Measurements from ENCODE around the gene COPB2.

COPB2 gene

DNA sequence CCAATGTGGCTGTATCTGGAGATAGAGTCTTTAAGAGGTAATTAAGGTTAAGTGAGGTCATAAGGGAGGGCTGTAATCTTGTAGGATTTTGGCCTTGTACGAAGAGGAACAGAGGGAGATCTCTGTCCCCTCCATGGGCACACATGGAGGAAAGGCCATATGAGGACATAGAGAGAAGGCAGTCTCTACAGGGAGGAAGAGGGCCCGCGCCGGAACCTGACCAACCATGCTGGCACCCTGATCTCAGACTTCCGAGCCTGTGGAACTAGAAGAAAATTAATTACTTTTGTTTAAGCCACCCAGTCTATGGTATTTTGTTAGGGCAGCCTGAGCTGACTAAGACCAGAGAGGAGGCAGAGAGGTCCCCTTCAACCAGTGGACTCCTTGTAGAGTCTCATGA is 63.3 kb downstream of the COPB2 start:
- no peaks in the 10 kb centered on the region for H3K79me2 ChIP-seq (ENCODE audit: insufficient read depth, low read length)
- H2AFZ ChIP-seq (ENCODE audit: low read depth, low read length), result no peak overlapping the region
- no peak for ATAC-seq (ENCODE audit: insufficient read depth, low read depth)
- H3K4me2 ChIP-seq (ENCODE audit: insufficient read depth, low read length), result no peak overlapping the region
- peaks cover 8% of the 10 kb centered on the region for H3K27me3 ChIP-seq (ENCODE audit: insufficient read depth, low read length, poor library complexity)
- TF ChIP-seq, protein P1, sequence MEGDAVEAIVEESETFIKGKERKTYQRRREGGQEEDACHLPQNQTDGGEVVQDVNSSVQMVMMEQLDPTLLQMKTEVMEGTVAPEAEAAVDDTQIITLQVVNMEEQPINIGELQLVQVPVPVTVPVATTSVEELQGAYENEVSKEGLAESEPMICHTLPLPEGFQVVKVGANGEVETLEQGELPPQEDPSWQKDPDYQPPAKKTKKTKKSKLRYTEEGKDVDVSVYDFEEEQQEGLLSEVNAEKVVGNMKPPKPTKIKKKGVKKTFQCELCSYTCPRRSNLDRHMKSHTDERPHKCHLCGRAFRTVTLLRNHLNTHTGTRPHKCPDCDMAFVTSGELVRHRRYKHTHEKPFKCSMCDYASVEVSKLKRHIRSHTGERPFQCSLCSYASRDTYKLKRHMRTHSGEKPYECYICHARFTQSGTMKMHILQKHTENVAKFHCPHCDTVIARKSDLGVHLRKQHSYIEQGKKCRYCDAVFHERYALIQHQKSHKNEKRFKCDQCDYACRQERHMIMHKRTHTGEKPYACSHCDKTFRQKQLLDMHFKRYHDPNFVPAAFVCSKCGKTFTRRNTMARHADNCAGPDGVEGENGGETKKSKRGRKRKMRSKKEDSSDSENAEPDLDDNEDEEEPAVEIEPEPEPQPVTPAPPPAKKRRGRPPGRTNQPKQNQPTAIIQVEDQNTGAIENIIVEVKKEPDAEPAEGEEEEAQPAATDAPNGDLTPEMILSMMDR (IDR thresholded peaks at IDR 0.05; ENCODE audit: borderline replicate concordance, extremely low read depth, low read length, poor library complexity, severe bottlenecking), result no peak
- no peak for TF ChIP-seq EZH2 (IDR thresholded peaks at IDR 0.05; ENCODE audit: borderline replicate concordance, low read depth, low read length, severe bottlenecking)
- no peak overlapping the region for H3K9ac ChIP-seq (ENCODE audit: low read depth, low read length)
- peaks cover 9% of the 10 kb centered on the region for H3K4me1 ChIP-seq (ENCODE audit: insufficient read depth, low read length)
- H3K36me3 ChIP-seq (ENCODE audit: insufficient read depth, low read length), result no peaks in the 10 kb centered on the region
- no peaks in the 10 kb centered on the region for H3K9me3 ChIP-seq (ENCODE audit: insufficient read depth, low read length, severe bottlenecking)
- no peak overlapping the region for H3K4me3 ChIP-seq (ENCODE audit: low read depth in 1 of 2, low read length in 2 of 2)
- no peak for DNase-seq
- no peak overlapping the region for H3K27ac ChIP-seq (ENCODE audit: low read length)
- H4K20me1 ChIP-seq (ENCODE audit: insufficient read depth, low read length), result no peaks in the 10 kb centered on the region

DNA sequence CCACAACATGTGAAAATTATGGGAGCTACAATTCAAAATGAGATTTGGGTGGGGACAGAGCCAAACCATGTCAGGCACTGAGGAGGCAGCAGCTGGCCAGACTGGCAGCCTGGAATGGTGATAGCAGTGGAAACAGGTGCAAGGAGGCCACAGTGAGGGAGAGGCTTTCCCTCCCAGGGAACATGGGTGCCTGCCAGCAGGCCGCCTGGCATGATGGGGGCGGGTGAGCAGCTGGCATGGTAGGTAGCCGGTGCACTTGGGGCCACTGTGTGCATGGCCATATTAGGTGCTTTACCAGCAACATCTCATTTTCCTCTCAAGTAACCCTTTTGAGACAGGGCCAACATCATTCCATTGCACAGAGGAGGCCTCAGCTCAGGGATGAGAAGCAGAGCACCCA is 63.9 kb downstream of the COPB2 start:
- Histone ChIP-seq H3K27ac (ENCODE audit: low read length) (no peak overlapping the region), H3K4me2 (ENCODE audit: insufficient read depth, low read length) (no peak overlapping the region), H2AFZ (ENCODE audit: low read depth, low read length) (no peak overlapping the region), H3K79me2 (ENCODE audit: insufficient read depth, low read length) (no peaks in the 10 kb centered on the region), H3K9me3 (ENCODE audit: insufficient read depth, low read length, severe bottlenecking) (no peaks in the 10 kb centered on the region), H3K4me1 (ENCODE audit: insufficient read depth, low read length) (peaks cover 9% of the 10 kb centered on the region), H3K9ac (ENCODE audit: low read depth, low read length) (no peak overlapping the region), H3K4me3 (ENCODE audit: low read depth in 1 of 2, low read length in 2 of 2) (no peak overlapping the region), H3K36me3 (ENCODE audit: insufficient read depth, low read length) (no peaks in the 10 kb centered on the region), H3K27me3 (ENCODE audit: insufficient read depth, low read length, poor library complexity) (peaks cover 8% of the 10 kb centered on the region), H4K20me1 (ENCODE audit: insufficient read depth, low read length) (no peaks in the 10 kb centered on the region)
- ATAC-seq (ENCODE audit: insufficient read depth, low read depth) (no peak), DNase-seq (no peak)
- no peak for TF ChIP-seq EZH2 (IDR thresholded peaks at IDR 0.05; ENCODE audit: borderline replicate concordance, low read depth, low read length, severe bottlenecking)
- TF ChIP-seq, protein P1 (IDR thresholded peaks at IDR 0.05; ENCODE audit: borderline replicate concordance, extremely low read depth, low read length, poor library complexity, severe bottlenecking), result no peak

DNA sequence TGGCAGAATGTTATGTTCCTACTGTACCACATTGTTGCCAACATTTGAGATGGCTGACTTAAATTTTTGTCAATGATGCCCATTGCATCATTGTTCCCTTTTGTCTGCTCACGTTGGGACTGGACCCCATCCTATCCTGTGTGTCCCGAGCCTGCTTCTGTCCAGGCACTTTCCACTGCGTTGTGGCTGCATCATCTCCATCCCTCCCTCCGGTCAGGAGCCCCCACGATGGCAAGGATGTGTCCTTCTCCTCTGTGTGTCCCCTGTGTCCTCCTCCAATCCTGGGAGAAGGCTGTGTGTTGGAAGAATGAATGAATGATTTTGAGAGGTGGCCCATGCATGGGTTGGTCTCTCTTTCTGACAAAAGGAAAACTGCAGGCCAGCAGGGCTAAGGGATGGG is 65.0 kb downstream of the COPB2 start:
- H3K4me1 ChIP-seq (ENCODE audit: insufficient read depth, low read length), result peaks cover 7% of the 10 kb centered on the region
- H3K9ac ChIP-seq (ENCODE audit: low read depth, low read length), result no peak overlapping the region
- H3K4me3 ChIP-seq (ENCODE audit: low read depth in 1 of 2, low read length in 2 of 2), result no peak overlapping the region
- H2AFZ ChIP-seq (ENCODE audit: low read depth, low read length), result no peak overlapping the region
- TF ChIP-seq EZH2 (IDR thresholded peaks at IDR 0.05; ENCODE audit: borderline replicate concordance, low read depth, low read length, severe bottlenecking), result no peak
- TF ChIP-seq, protein P1 (IDR thresholded peaks at IDR 0.05; ENCODE audit: borderline replicate concordance, extremely low read depth, low read length, poor library complexity, severe bottlenecking), result no peak
- H3K27ac ChIP-seq (ENCODE audit: low read length), result no peak overlapping the region
- no peaks in the 10 kb centered on the region for H3K79me2 ChIP-seq (ENCODE audit: insufficient read depth, low read length)
- H4K20me1 ChIP-seq (ENCODE audit: insufficient read depth, low read length), result no peaks in the 10 kb centered on the region
- H3K4me2 ChIP-seq (ENCODE audit: insufficient read depth, low read length), result no peak overlapping the region
- DNase-seq (no peak), ATAC-seq (ENCODE audit: insufficient read depth, low read depth) (no peak)
- no peaks in the 10 kb centered on the region for H3K9me3 ChIP-seq (ENCODE audit: insufficient read depth, low read length, severe bottlenecking)
- peaks cover 8% of the 10 kb centered on the region for H3K27me3 ChIP-seq (ENCODE audit: insufficient read depth, low read length, poor library complexity)
- H3K36me3 ChIP-seq (ENCODE audit: insufficient read depth, low read length), result no peaks in the 10 kb centered on the region

DNA sequence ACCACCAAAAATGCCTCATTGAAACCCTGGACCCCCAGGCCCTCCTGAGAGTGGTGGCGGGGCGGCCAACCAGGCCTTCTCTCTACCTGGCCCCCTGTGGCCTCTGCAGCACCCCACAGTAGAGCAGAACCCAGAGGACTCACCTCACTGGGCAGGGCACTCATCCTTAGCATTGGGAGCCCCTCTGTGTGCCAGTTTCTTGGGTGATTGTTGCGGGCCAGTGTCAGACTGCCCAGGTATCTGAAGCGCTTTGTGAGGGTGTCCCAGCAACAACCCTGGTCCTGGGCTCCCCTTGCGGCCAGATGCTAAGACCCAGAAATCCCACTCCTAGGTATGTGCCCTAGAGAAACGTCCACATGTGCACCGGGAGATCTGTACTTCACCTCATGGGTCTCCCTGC is 66.3 kb downstream of the COPB2 start:
- no peak overlapping the region for H3K4me2 ChIP-seq (ENCODE audit: insufficient read depth, low read length)
- H3K79me2 ChIP-seq (ENCODE audit: insufficient read depth, low read length), result no peaks in the 10 kb centered on the region
- H3K36me3 ChIP-seq (ENCODE audit: insufficient read depth, low read length), result no peaks in the 10 kb centered on the region
- TF ChIP-seq, protein P1 (IDR thresholded peaks at IDR 0.05; ENCODE audit: borderline replicate concordance, extremely low read depth, low read length, poor library complexity, severe bottlenecking), result no peak
- TF ChIP-seq EZH2 (IDR thresholded peaks at IDR 0.05; ENCODE audit: borderline replicate concordance, low read depth, low read length, severe bottlenecking), result no peak
- peaks cover 8% of the 10 kb centered on the region for H3K27me3 ChIP-seq (ENCODE audit: insufficient read depth, low read length, poor library complexity)
- H3K4me1 ChIP-seq (ENCODE audit: insufficient read depth, low read length), result no peaks in the 10 kb centered on the region
- H2AFZ ChIP-seq (ENCODE audit: low read depth, low read length), result no peak overlapping the region
- H4K20me1 ChIP-seq (ENCODE audit: insufficient read depth, low read length), result no peaks in the 10 kb centered on the region
- H3K4me3 ChIP-seq (ENCODE audit: low read depth in 1 of 2, low read length in 2 of 2), result no peak overlapping the region
- DNase-seq, result no peak
- ATAC-seq (ENCODE audit: insufficient read depth, low read depth), result no peak
- no peak overlapping the region for H3K27ac ChIP-seq (ENCODE audit: low read length)
- H3K9ac ChIP-seq (ENCODE audit: low read depth, low read length), result no peak overlapping the region
- no peaks in the 10 kb centered on the region for H3K9me3 ChIP-seq (ENCODE audit: insufficient read depth, low read length, severe bottlenecking)

All from DND-41 (cell line).